PC-3 (cell line): ENCODE results near the gene HMCN1.

Source experiments
- CTCF ChIP-seq: fragments of 300-600 bp; sonication (generic); conservative IDR thresholded peaks from 2 replicates; pipeline ENCODE4 v1.5.1; 2017; ENCODE audit warnings: antibody characterized with exemption, low read depth, mild to moderate bottlenecking, low read length
- EZH2 ChIP-seq: fragments of 300-600 bp; sonication (generic); IDR thresholded peaks from one replicate; pipeline ENCODE4 v1.6.1; 2017; ENCODE audit warnings: antibody characterized with exemption, mild to moderate bottlenecking, low read length; ENCODE audit not compliant: unreplicated experiment

GRCh38 chr1:186208405-186209129, 474.4 kb downstream of the HMCN1 start:
- no peak for TF ChIP-seq EZH2
- no peak for TF ChIP-seq CTCF
